SK-N-SH (cell line): ENCODE data around the gene TFAP2E. TPM values are rescaled to one million over a fixed set of nuclear protein-coding genes. Genes with fewer than 3 reads are reported as not detected.

Source experiments
- CTCF ChIA-PET: fragments of 300-600, 350-600 bp; formaldehyde crosslinking; extraction: SDS; loops from one replicate; lab custom pipeline; 2021; lab: Yijun Ruan, JAX
- POLR2A ChIA-PET: fragments of 350-600 bp; sonication (Branson Sonifier 250); formaldehyde crosslinking; extraction: SDS; loops from one replicate; lab custom pipeline; 2020; ENCODE audit warnings: antibody characterized with exemption, inconsistent platforms; lab: Yijun Ruan, JAX
- DNase-seq: peaks from one replicate; pipeline ENCODE4 v3.0.0; 2012
- H2AFZ ChIP-seq: fragments of 200-600 bp; sonication (generic); 2 replicates; pipeline ENCODE4 v1.8.1; 2016; ENCODE audit warnings: antibody characterized with exemption, mild to moderate bottlenecking, low read depth
- H3F3A ChIP-seq: fragments of 200-600 bp; sonication (generic); replicated peaks from 2 replicates; pipeline ENCODE3; 2016; ENCODE audit warnings: antibody characterized with exemption, mild to moderate bottlenecking; ENCODE audit not compliant: insufficient read depth
- H3K27ac ChIP-seq, 2 experiments: fragments of 200-500 bp in 1 of 2; fragments of 200-600 bp in 1 of 2; sonication (Bioruptor generic) in 1 of 2; sonication (generic), shearing (Covaris generic) in 1 of 2; 2 replicates each; pipeline versions ENCODE4 v1.5.1 to v1.6.1; 2014 to 2016; ENCODE audit warnings: low read depth in 2 of 2, inconsistent platforms in 1 of 2, low read length in 1 of 2, mild to moderate bottlenecking in 1 of 2, mixed read lengths in 1 of 2
- H3K27me3 ChIP-seq: fragments of 200-600 bp; sonication (generic), shearing (Covaris generic); 2 replicates; pipeline ENCODE4 v1.6.1; 2016; ENCODE audit warnings: mixed run types; ENCODE audit not compliant: insufficient read depth
- H3K36me3 ChIP-seq, 2 experiments: fragments of 200-500 bp in 1 of 2; fragments of 200-600 bp in 1 of 2; sonication (Bioruptor generic) in 1 of 2; sonication (generic) in 1 of 2; replicated peaks in 1 of 2; 2 replicates each; pipeline versions ENCODE3 to v1.5.1; 2014 to 2016; ENCODE audit warnings: low read length in 1 of 2, mild to moderate bottlenecking in 1 of 2; ENCODE audit not compliant: insufficient read depth in 2 of 2, control insufficient read depth in 1 of 2
- H3K4me1 ChIP-seq, 2 experiments: fragments of 200-500 bp in 1 of 2; fragments of 200-600 bp in 1 of 2; sonication (Bioruptor generic) in 1 of 2; sonication (generic), shearing (Covaris generic) in 1 of 2; 2 replicates each; pipeline versions ENCODE4 v1.5.1 to v1.6.1; 2014 to 2016; ENCODE audit warnings: low read depth in 1 of 2, low read length in 1 of 2, mixed run types in 1 of 2; ENCODE audit not compliant: insufficient read depth in 2 of 2, control insufficient read depth in 1 of 2
- H3K4me2 ChIP-seq: fragments of 200-600 bp; sonication (generic), shearing (Covaris generic); 2 replicates; pipeline ENCODE4 v1.6.1; 2017; ENCODE audit warnings: mixed run types
- H3K4me3 ChIP-seq, 2 experiments: fragments of 200-500 bp in 1 of 2; fragments of 200-600 bp in 1 of 2; sonication (Bioruptor generic) in 1 of 2; sonication (generic), shearing (Covaris generic) in 1 of 2; 2 replicates each; pipeline versions ENCODE4 v1.5.1 to v1.8.1; 2014 to 2016; ENCODE audit warnings: low read depth in 2 of 2, inconsistent platforms in 1 of 2, low read length in 1 of 2, mild to moderate bottlenecking in 1 of 2, mixed read lengths in 1 of 2, moderate library complexity in 1 of 2
- H3K79me2 ChIP-seq: fragments of 200-600 bp; sonication (generic); 2 replicates; pipeline ENCODE4 v1.8.1; 2017; ENCODE audit warnings: mild to moderate bottlenecking; ENCODE audit not compliant: insufficient read depth
- H3K9ac ChIP-seq: fragments of 200-600 bp; sonication (generic); 2 replicates; pipeline ENCODE4 v1.6.1; 2017; ENCODE audit warnings: mixed run types
- H3K9me2 ChIP-seq: fragments of 200-600 bp; sonication (generic); 2 replicates; pipeline ENCODE4 v1.6.1; 2017; ENCODE audit warnings: mixed run types
- H3K9me3 ChIP-seq: fragments of 200-600 bp; sonication (generic); 2 replicates; pipeline ENCODE4 v1.6.1; 2017; ENCODE audit warnings: mixed run types, mild to moderate bottlenecking, moderate library complexity
- H4K20me1 ChIP-seq: fragments of 200-600 bp; sonication (generic); 2 replicates; pipeline ENCODE4 v1.6.1; 2017; ENCODE audit warnings: mild to moderate bottlenecking, mixed run types; ENCODE audit not compliant: insufficient read depth
- CHD2 ChIP-seq: fragments of 150-350 bp; IDR thresholded peaks from 2 replicates; pipeline ENCODE4 v1.6.1; 2018; ENCODE audit warnings: low read length; ENCODE audit not compliant: partially characterized antibody
- CTCF ChIP-seq: fragments of 200-600 bp; sonication (generic); IDR thresholded peaks from 2 replicates; pipeline ENCODE4 v1.6.1; 2017; ENCODE audit warnings: antibody characterized with exemption, mild to moderate bottlenecking, moderate library complexity
- ELF1 ChIP-seq: IDR thresholded peaks from 2 replicates; pipeline ENCODE4 v1.4.0; 2012
- EP300 ChIP-seq, 2 experiments: IDR thresholded peaks; 2 replicates each; pipeline versions ENCODE4 v1.4.0 to v1.6.1; 2012; ENCODE audit warnings: borderline replicate concordance in 1 of 2, low read depth in 1 of 2, low read length in 1 of 2
- EZH2phosphoT487 ChIP-seq: fragments of 200-600 bp; sonication (generic); IDR thresholded peaks from 2 replicates; pipeline ENCODE4 v1.6.1; 2017; ENCODE audit warnings: low read depth, mixed run types, mild to moderate bottlenecking, antibody characterized with exemption, moderate library complexity, borderline replicate concordance
- FOXM1 ChIP-seq: IDR thresholded peaks from 2 replicates; pipeline ENCODE4 v1.4.0; 2012; ENCODE audit warnings: low read depth, mild to moderate bottlenecking
- MAX ChIP-seq: IDR thresholded peaks from 2 replicates; pipeline ENCODE4 v1.4.0; 2012; ENCODE audit warnings: low read depth
- MXI1 ChIP-seq: IDR thresholded peaks from 2 replicates; pipeline ENCODE4 v1.6.1; 2012; ENCODE audit warnings: mild to moderate bottlenecking, low read depth, low read length, improper control_type of control experiment
- NFIC ChIP-seq: IDR thresholded peaks from 2 replicates; pipeline ENCODE4 v1.4.0; 2012; ENCODE audit warnings: borderline replicate concordance
- NRF1 ChIP-seq: IDR thresholded peaks from 2 replicates; pipeline ENCODE4 v1.6.1; 2012; ENCODE audit warnings: low read depth, mild to moderate bottlenecking, low read length
- POLR2AphosphoS5 ChIP-seq: IDR thresholded peaks from 2 replicates; pipeline ENCODE4 v1.6.1; 2012; ENCODE audit warnings: low read depth, low read length
- RAD21 ChIP-seq: IDR thresholded peaks from 2 replicates; pipeline ENCODE4 v1.6.1; 2012; ENCODE audit warnings: mild to moderate bottlenecking, low read length
- RCOR1 ChIP-seq: fragments of 150-350 bp; IDR thresholded peaks from 2 replicates; pipeline ENCODE4 v1.6.1; 2017; ENCODE audit warnings: antibody characterized with exemption, low read length
- RXRA ChIP-seq: IDR thresholded peaks from 2 replicates; pipeline ENCODE4 v1.4.0; 2012; ENCODE audit warnings: low read depth, mild to moderate bottlenecking, borderline replicate concordance
- SIN3A ChIP-seq: IDR thresholded peaks from 2 replicates; pipeline ENCODE4 v1.6.1; 2012; ENCODE audit warnings: low read depth, mild to moderate bottlenecking, low read length, moderate library complexity, borderline replicate concordance
- TCF12 ChIP-seq: IDR thresholded peaks from 2 replicates; pipeline ENCODE4 v1.4.0; 2012
- YY1 ChIP-seq: IDR thresholded peaks from 2 replicates; pipeline ENCODE4 v1.4.0; 2012; ENCODE audit warnings: low read depth, mild to moderate bottlenecking
- WGBS: methylation state at CpG from one replicate; pipeline ENCODE4 v1.1.6; 2017; ENCODE audit warnings: low lambda C conversion rate; 5-methylcytosine and 5-hydroxymethylcytosine counted together
- polyA plus RNA-seq, 3 experiments: library from polyadenylated mRNA; depleted of rRNA; stranded (reverse); fragments of >200 nt; gene quantifications; 2 replicates each; pipeline ENCODE4 v1.2.3, GENCODE V29; 2012
- TF ChIP-seq, protein P1 (sequence below): fragments of 150-350 bp; IDR thresholded peaks from 2 replicates; pipeline ENCODE4 v1.6.1; 2017; ENCODE audit warnings: antibody characterized with exemption, low read length, low read depth, borderline replicate concordance

The TFAP2E gene
- polyA plus RNA-seq, 1 of the 3 experiments (the other 2 are of a cell fraction): 0.59 TPM

DNA sequence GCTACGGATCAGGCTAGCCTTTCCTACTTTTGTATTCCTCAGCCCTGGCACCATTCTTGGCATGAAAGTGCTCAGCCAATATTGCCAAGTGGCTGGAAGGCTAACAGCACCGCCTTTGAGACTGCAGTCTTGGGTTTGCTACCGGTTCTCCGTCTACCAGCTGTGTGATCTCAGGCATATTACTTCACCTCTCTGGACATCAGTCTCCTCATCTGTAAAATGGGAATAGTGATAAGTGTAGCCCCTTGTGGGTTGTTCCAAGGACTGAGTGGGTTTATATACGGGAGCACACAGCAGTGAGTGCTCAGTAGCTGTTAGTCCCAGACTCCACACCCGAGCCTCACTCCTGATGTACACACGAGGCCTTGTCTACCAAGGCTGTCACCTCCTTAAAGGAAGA is 13.7 kb downstream of the TFAP2E start:
- no peak overlapping the region for H2AFZ ChIP-seq
- no peaks in the 10 kb centered on the region for H3K36me3 ChIP-seq
- H3K9me3 ChIP-seq: no peaks in the 10 kb centered on the region
- ChIA-PET CTCF (interaction anchor here (0.8 to 2.1 kb wide), 3 partner anchors 16 to 128 kb away, joined by 3 to 9 read pairs (median 7); no protein-coding TSS in a partner anchor), POLR2A (no interaction called here)
- H3K79me2 ChIP-seq: no peaks in the 10 kb centered on the region
- no peak overlapping the region for H3K4me2 ChIP-seq
- no peak overlapping the region for H3K27ac ChIP-seq
- H3K9ac ChIP-seq: no peak overlapping the region
- WGBS: 90% methylated on average over 7 of the region's 7 CpGs
- DNase-seq: no peak
- H3K4me3 ChIP-seq: no peak overlapping the region
- TF ChIP-seq RAD21: no peak
- no peak for TF ChIP-seq ELF1
- TF ChIP-seq, all 33 proteins: peak for 0
- H3K9me2 ChIP-seq: no peaks in the 10 kb centered on the region
- H3F3A ChIP-seq: no peaks in the 10 kb centered on the region
- H4K20me1 ChIP-seq: no peaks in the 10 kb centered on the region
- no peaks in the 10 kb centered on the region for H3K27me3 ChIP-seq
- no peaks in the 10 kb centered on the region for H3K4me1 ChIP-seq

GRCh38 chr1:35587736-35588135 is 14.6 kb downstream of the TFAP2E start:
- no peaks in the 10 kb centered on the region for H3K27me3 ChIP-seq
- H3K4me3 ChIP-seq: no peak overlapping the region
- H3K9me2 ChIP-seq: no peaks in the 10 kb centered on the region
- WGBS: 85% methylated on average over 5 of the region's 6 CpGs
- no peaks in the 10 kb centered on the region for H4K20me1 ChIP-seq
- no peaks in the 10 kb centered on the region for H3K9me3 ChIP-seq
- no peaks in the 10 kb centered on the region for H3K36me3 ChIP-seq
- no peaks in the 10 kb centered on the region for H3K4me1 ChIP-seq
- TF ChIP-seq RCOR1: no peak
- TF ChIP-seq MXI1: no peak
- no peak for TF ChIP-seq YY1
- no peak for TF ChIP-seq NFIC
- TF ChIP-seq FOXM1: no peak
- TF ChIP-seq CTCF: no peak
- no peak for TF ChIP-seq ELF1
- no peak for TF ChIP-seq NRF1
- no peak for TF ChIP-seq MAX
- no peak for TF ChIP-seq POLR2AphosphoS5
- no peak for TF ChIP-seq TCF12
- TF ChIP-seq, protein P1, sequence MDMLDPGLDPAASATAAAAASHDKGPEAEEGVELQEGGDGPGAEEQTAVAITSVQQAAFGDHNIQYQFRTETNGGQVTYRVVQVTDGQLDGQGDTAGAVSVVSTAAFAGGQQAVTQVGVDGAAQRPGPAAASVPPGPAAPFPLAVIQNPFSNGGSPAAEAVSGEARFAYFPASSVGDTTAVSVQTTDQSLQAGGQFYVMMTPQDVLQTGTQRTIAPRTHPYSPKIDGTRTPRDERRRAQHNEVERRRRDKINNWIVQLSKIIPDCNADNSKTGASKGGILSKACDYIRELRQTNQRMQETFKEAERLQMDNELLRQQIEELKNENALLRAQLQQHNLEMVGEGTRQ: no peak
- TF ChIP-seq EZH2phosphoT487: no peak
- no peak for TF ChIP-seq RXRA
- TF ChIP-seq EP300 (IDR thresholded peaks at IDR 0.05; ENCODE audit: borderline replicate concordance in 1 of 2, low read depth in 1 of 2, low read length in 1 of 2): no peak
- TF ChIP-seq SIN3A: no peak
- TF ChIP-seq CHD2: no peak
- no peak overlapping the region for H3K4me2 ChIP-seq
- H3K27ac ChIP-seq: no peak overlapping the region
- no peak overlapping the region for H2AFZ ChIP-seq
- no peak overlapping the region for H3K9ac ChIP-seq
- no peak for DNase-seq
- no peaks in the 10 kb centered on the region for H3K79me2 ChIP-seq
- ChIA-PET POLR2A (no interaction called here), CTCF (no interaction called here)
- H3F3A ChIP-seq: no peaks in the 10 kb centered on the region
